RWPE2 (cell line): ENCODE measurements around the gene DNAJC1.

Experiments used
- ATAC-seq: fragments of 200-7000 bp; cut with Tn5 transposase; 3 replicates; pipeline ENCODE4 v1.9.1; 2021; ENCODE audit warnings: low read depth
- DNase-seq: peaks from one replicate; pipeline ENCODE4 v3.0.0-alpha.2; 2020; ENCODE audit warnings: low spot score
- H3K27ac ChIP-seq: fragments of 450-650 bp; 2 replicates; pipeline ENCODE4 v1.5.1; 2017; ENCODE audit warnings: mild to moderate bottlenecking; ENCODE audit not compliant: poor library complexity, severe bottlenecking
- H3K27me3 ChIP-seq: fragments of 250-450 bp; sonication (Bioruptor Pico); 2 replicates; pipeline ENCODE4 v1.5.1; 2021; ENCODE audit warnings: mild to moderate bottlenecking, moderate library complexity; ENCODE audit not compliant: insufficient read depth, poor library complexity, severe bottlenecking
- H3K36me3 ChIP-seq: fragments of 250-450 bp; sonication (Bioruptor Pico); 2 replicates; pipeline ENCODE4 v1.5.1; 2020; ENCODE audit warnings: low read depth, mild to moderate bottlenecking, moderate library complexity
- H3K4me1 ChIP-seq: fragments of 250-450 bp; sonication (Bioruptor Pico); 2 replicates; pipeline ENCODE4 v1.5.1; 2021; ENCODE audit warnings: mild to moderate bottlenecking, moderate library complexity; ENCODE audit not compliant: insufficient read depth, poor library complexity, severe bottlenecking
- H3K4me3 ChIP-seq: fragments of 250-450 bp; sonication (Bioruptor Pico); 2 replicates; pipeline ENCODE4 v1.5.1; 2021; ENCODE audit warnings: mild to moderate bottlenecking, moderate library complexity; ENCODE audit not compliant: severe bottlenecking
- H3K9me3 ChIP-seq: fragments of 250-450 bp; sonication (Bioruptor Pico); 2 replicates; pipeline ENCODE4 v1.5.1; 2021; ENCODE audit warnings: mild to moderate bottlenecking, moderate library complexity; ENCODE audit not compliant: severe bottlenecking
- CTCF ChIP-seq: fragments of 450-650 bp; IDR thresholded peaks from one replicate; pipeline ENCODE4 v1.5.1; 2017; ENCODE audit warnings: mild to moderate bottlenecking, moderate library complexity; ENCODE audit not compliant: poor library complexity, severe bottlenecking

Gene DNAJC1

GRCh38 chr10:21975378-21975990 lies 28.0 kb downstream of the DNAJC1 start:
- Histone ChIP-seq H3K27me3 (no peaks in the 10 kb centered on the region), H3K9me3 (peaks cover 2% of the 10 kb centered on the region), H3K27ac (no peak overlapping the region), H3K36me3 (no peaks in the 10 kb centered on the region), H3K4me1 (peaks cover 12% of the 10 kb centered on the region), H3K4me3 (no peak overlapping the region)
- ATAC-seq: no peak
- no peak for TF ChIP-seq CTCF
- DNase-seq: no peak

- TF ChIP-seq CTCF: no peak
- no peak overlapping the region for H3K27ac ChIP-seq
- ATAC-seq: no peak
These were observed 30.9 kb downstream of the DNAJC1 start for GRCh38 chr10:21972584-21972983.

GRCh38 chr10:21969326-21970287 lies 33.9 kb downstream of the DNAJC1 start:
- TF ChIP-seq CTCF: no peak
- DNase-seq: no peak
- no peaks in the 10 kb centered on the region for H3K27me3 ChIP-seq
- peak overlapping the region; percentile 33 for H3K27ac ChIP-seq
- peaks cover 12% of the 10 kb centered on the region for H3K4me1 ChIP-seq
- peak; percentile 89 for ATAC-seq
- H3K9me3 ChIP-seq: no peaks in the 10 kb centered on the region
- H3K36me3 ChIP-seq: no peaks in the 10 kb centered on the region
- H3K4me3 ChIP-seq: no peak overlapping the region

More at GRCh38 chr10:21972584-21972983, 30.9 kb downstream of the DNAJC1 start:
- no peak for DNase-seq
- Histone ChIP-seq H3K4me1 (peaks cover 14% of the 10 kb centered on the region), H3K27me3 (no peaks in the 10 kb centered on the region), H3K36me3 (no peaks in the 10 kb centered on the region), H3K9me3 (peaks cover 2% of the 10 kb centered on the region), H3K4me3 (no peak overlapping the region)

GRCh38 chr10:21964983-21965665 lies 38.4 kb downstream of the DNAJC1 start:
- TF ChIP-seq CTCF: no peak
- Histone ChIP-seq H3K36me3 (no peaks in the 10 kb centered on the region), H3K27me3 (no peaks in the 10 kb centered on the region), H3K27ac (no peak overlapping the region), H3K4me3 (no peak overlapping the region), H3K4me1 (peaks cover 11% of the 10 kb centered on the region), H3K9me3 (no peaks in the 10 kb centered on the region)
- ATAC-seq: no peak
- DNase-seq: no peak
